Epithelial cell of esophagus (primary cell): Measurements from ENCODE around the gene EFCAB7.

ENCODE experiments used
- DNase-seq: peaks from one replicate; pipeline ENCODE4 v3.0.0; 2010; ENCODE audit warnings: low read depth
- H3K4me3 ChIP-seq: 2 replicates; pipeline ENCODE4 v1.5.1; 2011; ENCODE audit warnings: mild to moderate bottlenecking, low read length, control low read depth
- TF ChIP-seq, protein P1 (sequence below): IDR thresholded peaks from 2 replicates; pipeline ENCODE4 v1.5.1; 2011; ENCODE audit warnings: low read depth, mild to moderate bottlenecking, low read length, control low read depth, inconsistent platforms; ENCODE audit not compliant: insufficient read depth; ENCODE audit errors: missing control alignments

Gene EFCAB7

DNA sequence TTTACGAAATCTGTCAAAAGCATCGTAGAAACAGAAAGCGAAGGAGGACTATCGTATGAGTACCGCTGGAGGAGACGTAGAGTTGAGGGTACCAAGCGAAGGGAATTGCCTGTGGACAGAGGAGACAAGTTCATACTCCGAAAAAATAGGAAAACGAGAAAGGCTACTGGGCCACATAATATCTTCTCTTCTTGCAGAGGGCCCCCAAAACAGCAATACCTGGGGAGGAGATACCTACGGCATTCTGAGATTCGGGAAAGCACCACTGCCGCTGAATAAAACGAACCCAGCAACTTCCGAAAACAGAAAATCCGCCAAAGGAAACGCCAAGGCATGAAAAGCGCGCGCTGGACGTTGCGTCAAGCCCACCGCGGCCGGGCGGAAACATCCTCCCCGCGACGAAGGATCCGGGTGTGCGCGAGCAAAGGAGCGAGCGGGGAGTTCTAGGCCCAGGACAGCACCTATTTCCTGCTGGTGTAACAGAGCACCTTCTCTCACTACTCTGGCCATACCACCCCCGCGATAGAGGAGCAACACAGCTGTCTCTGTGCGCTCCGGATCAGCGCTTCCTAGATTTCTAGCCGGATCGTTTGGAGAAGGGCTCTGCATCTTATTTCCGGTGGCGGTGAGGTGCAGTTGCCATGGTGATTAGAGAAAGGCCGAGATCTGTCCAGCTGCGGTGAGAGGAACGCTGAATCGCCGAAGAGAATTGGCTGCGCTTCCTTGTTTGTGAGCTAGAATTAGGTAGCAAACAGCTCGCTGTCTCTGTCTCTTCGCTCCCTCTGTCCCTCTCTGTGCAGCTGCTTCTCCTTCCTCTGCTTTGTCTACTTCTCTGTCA is at the start of gene EFCAB7, which contains the start of gene ITGB3BP:
EFCAB7 (plus strand) TSS at position 635 of the 838 bp plus-strand sequence. CDS start 2,048 bp downstream, outside the sequence.
ITGB3BP (minus strand) TSS at position 335 of the 838 bp plus-strand sequence; CDS start at position 243, 92 bp downstream.
- H3K4me3 ChIP-seq: peak within 1 kb of the TSS; percentile 56
- DNase-seq: peak; percentile 95
- TF ChIP-seq, protein P1, sequence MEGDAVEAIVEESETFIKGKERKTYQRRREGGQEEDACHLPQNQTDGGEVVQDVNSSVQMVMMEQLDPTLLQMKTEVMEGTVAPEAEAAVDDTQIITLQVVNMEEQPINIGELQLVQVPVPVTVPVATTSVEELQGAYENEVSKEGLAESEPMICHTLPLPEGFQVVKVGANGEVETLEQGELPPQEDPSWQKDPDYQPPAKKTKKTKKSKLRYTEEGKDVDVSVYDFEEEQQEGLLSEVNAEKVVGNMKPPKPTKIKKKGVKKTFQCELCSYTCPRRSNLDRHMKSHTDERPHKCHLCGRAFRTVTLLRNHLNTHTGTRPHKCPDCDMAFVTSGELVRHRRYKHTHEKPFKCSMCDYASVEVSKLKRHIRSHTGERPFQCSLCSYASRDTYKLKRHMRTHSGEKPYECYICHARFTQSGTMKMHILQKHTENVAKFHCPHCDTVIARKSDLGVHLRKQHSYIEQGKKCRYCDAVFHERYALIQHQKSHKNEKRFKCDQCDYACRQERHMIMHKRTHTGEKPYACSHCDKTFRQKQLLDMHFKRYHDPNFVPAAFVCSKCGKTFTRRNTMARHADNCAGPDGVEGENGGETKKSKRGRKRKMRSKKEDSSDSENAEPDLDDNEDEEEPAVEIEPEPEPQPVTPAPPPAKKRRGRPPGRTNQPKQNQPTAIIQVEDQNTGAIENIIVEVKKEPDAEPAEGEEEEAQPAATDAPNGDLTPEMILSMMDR: no peak

DNA sequence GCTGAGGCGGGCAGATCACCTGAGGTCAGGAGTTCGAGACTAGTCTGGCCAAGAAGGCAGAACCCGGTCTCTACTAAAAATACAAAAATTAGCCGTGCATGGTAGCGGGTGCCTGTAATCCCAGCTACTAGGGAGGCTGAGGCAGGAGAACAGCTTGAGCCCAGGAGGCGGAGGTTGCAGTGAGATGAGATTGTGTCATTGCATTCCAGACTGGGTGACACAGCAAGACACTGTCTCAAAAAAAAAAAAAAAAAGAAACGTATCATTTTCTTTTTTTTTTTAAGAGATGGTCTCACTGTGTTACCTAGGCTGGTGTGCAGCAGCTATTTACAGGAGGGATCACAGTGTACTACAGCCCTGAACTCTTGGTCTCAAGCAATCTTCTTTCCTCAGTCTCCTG is 47.6 kb upstream of the EFCAB7 start:
- TF ChIP-seq, protein P1: no peak
- DNase-seq: peak; percentile 34
- no peak overlapping the region for H3K4me3 ChIP-seq

GRCh38 chr1:63480057-63480456 is 43.3 kb upstream of the EFCAB7 start:
- TF ChIP-seq, protein P1: no peak
- H3K4me3 ChIP-seq: no peak overlapping the region
- no peak for DNase-seq

GRCh38 chr1:63486629-63487028 is 36.7 kb upstream of the EFCAB7 start:
- no peak overlapping the region for H3K4me3 ChIP-seq
- DNase-seq: no peak
- TF ChIP-seq, protein P1: no peak

- DNase-seq: peak; percentile 74
These were observed 35.8 kb upstream of the EFCAB7 start for GRCh38 chr1:63487336-63488065.

GRCh38 chr1:63497577-63497976 is 25.7 kb upstream of the EFCAB7 start:
- no peak overlapping the region for H3K4me3 ChIP-seq
- TF ChIP-seq, protein P1: no peak
- DNase-seq: no peak

More at GRCh38 chr1:63487336-63488065, 35.8 kb upstream of the EFCAB7 start:
- TF ChIP-seq, protein P1: no peak
- H3K4me3 ChIP-seq: no peak overlapping the region
